SIG-M5 treated with dmso at 0.1 percent for 504 hours (cell line): ENCODE measurements around the gene MRLN.
"Not testable (repeated sequence)": the region's sequence is repeated elsewhere in the genome, so short reads cannot be mapped to it uniquely, and the experiment has no call there.

Experiments used
- DNase-seq: peaks from one replicate; lab custom pipeline; 2025; ENCODE audit not compliant: unreplicated experiment; lab: John Stamatoyannopoulos, UW

MRLN gene

GRCh38 chr10:59753267-59753666 lies at the start of gene MRLN:
MRLN (minus strand) TSS chr10:59753455.
- DNase-seq: no peak

- no peak for DNase-seq
These were observed 47.9 kb upstream of the MRLN start for GRCh38 chr10:59801171-59801570.

- no peak for DNase-seq
These were observed 46.2 kb upstream of the MRLN start for GRCh38 chr10:59799421-59799820.

DNA sequence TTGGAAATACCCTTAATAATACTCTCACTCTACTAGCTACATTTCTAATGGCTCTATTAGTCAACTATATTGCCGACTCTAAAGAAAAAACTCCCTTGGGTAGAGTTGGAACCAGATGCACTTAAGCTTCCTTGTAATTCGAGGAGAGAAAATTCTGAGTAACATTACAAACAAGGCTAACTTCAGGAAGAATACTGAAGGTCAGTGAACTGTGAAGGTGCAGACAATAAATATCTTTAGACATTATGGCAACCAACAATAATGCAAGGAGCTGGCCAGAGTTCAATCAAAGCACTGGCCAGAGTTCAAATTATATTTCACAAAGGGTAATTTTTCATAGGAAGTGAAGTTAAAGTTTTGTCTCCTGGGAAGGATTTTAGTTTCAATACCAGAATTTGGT lies 40.7 kb upstream of the MRLN start:
- DNase-seq: no peak

GRCh38 chr10:59792812-59793211 lies 39.6 kb upstream of the MRLN start:
- DNase-seq: no peak

- DNase-seq: no peak
These were observed 38.3 kb upstream of the MRLN start for GRCh38 chr10:59791601-59792000.

- DNase-seq: not testable (repeated sequence)
These were observed 36.8 kb upstream of the MRLN start for GRCh38 chr10:59790080-59790479.

DNA sequence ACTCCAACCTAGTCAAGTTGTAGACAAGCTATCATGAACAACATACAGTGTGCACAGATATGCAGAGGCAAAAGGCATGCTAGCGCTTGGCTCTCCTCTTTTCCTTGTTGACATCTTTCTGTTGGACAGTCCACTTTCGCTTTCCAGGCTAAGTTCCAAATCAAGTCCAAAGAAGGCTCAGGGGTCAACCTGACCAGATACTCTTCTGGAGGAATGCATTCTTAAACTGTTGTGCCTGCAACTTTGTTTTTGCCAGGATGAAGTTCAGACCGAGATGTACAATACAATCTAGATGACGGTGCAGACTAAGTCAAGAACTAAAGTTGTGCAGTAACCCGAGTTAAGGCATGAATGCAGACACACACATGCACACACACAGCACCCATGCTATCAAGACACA lies 35.7 kb upstream of the MRLN start:
- not testable (repeated sequence) for DNase-seq

DNA sequence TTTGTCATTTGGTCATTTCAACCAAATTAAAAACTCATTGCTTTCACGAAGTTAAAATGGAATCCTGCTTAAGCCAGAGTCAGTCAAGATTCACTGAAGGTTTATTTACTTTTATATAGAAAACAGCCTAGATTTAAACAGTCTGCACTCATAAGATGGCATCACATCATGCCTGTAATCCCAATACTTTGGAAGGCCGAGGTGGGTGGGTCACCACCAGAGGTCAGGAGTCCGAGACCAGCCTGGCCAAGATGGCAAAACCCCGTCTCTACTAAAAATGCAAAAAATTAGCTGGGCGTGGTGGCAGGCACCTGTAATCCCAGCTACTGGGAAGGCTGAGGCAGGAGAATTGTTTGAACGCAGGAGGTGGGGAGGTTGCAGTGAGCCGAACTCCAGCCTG lies 33.8 kb upstream of the MRLN start:
- not testable (repeated sequence) for DNase-seq

DNA sequence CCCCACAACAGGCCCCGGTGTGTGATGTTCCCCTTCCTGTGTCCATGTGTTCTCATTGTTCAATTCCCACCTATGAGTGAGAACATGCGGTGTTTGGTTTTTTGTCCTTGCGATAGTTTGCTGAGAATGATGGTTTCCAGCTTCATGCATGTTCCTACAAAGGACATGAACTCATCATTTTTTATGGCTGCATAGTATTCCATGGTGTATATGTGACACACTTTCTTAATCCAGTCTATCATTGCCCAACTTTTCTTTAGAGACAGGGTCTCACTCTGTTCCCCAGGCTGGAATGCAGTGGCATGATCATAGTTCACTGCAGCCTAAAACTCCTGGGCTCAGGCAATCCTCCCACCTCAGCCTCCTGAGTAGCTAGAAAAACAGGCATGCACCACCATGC lies 32.2 kb upstream of the MRLN start:
- DNase-seq: not testable (repeated sequence)

DNA sequence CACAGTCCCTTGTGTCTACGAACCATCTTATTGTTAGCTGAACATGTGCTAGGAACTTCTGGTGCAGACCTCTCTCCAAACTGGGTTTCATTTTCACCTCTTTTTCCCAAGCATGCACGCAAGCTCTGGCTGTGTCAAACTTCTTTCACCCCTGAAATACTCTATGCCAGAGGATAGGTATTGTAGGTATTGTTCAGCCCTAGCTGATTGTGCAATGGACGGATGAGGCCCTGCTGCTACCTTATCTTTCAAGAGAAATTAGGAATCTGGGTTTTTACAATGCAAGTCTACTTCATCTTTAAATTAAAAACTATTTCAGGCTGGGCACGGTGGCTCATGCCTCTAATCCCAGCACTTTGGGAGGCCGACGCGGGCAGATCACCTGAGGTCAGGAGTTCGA lies 28.3 kb upstream of the MRLN start:
- no peak for DNase-seq

GRCh38 chr10:59779756-59780533 lies 26.7 kb upstream of the MRLN start:
- no peak for DNase-seq

DNA sequence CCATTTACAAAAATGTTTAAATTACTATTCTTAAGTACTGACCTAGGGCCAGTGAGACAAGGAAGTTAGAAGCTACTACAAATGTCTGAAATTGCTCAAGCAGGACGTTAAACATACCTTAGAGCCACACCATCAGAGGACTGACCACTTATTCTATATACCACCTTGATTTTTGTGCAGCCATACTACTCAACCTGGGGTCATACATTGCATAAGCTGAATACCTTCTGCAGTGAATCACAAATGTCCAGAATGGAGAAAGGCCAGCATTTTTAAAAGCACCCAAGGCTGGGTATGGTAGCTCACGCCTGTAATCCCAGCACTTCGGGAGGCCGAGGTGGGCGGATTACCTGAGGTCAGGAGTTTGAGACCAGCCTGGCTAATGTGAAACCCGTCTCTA lies 21.2 kb upstream of the MRLN start:
- DNase-seq: no peak

DNA sequence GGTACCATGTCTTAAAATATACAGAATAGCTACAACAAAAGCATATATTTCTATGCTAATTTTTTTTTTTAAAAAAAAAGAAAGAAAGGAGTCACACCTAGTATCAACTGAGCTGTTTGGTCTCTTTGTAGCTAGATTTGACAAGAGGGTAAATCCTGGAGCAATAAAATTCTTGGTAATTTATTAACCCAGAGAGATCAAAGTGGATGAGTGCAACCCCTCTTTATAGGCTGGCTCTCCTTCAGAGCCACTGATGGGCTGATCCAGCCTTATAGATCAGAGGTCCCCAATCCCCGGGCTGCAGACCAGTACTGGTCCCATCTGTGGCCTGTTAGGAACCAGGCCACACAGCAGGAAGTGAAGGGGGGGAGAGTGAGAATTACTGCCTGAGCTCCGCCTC lies 19.8 kb upstream of the MRLN start:
- no peak for DNase-seq

GRCh38 chr10:59771162-59771807 lies 18.0 kb upstream of the MRLN start:
- no peak for DNase-seq

GRCh38 chr10:59770689-59771088 lies 17.4 kb upstream of the MRLN start:
- DNase-seq: no peak

DNA sequence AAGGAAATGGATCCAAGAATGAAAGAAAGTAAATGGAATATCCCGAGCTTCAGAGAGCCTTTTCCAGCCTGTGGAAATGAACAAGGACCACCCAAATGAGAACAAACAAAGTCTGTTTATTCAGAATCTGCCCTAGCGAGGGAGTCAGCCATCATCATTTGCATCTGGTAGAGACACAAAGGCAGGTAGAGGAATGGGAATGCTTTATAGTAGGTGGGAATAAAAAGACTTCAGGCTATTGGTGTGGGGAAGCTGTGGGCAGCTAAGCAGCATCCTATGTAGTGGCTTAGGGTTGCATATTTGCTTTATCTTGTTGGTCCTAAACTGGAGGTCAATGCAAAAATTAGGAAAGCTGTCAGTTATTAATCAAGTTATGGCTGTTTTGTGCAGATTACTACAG lies 9.2 kb upstream of the MRLN start:
- no peak for DNase-seq

DNA sequence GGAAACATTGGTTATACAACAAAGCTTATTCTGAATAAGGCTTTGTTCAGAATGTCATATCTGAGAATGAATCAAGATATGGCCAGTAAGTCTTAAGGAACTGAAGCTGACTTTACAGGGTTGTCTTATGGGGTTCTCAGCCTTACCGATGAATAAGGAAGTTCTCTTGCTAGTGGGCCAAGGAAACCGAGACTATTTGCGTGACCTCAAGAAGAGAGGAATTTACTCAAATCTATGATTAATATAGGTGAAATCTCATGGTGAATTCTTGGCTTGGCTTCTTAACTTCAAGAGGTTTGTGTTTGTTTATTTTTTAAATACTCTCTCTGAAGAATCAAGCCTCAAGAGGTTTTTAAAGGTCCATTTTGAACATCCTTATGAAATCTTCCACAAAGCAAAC lies 4.7 kb upstream of the MRLN start:
- no peak for DNase-seq

DNA sequence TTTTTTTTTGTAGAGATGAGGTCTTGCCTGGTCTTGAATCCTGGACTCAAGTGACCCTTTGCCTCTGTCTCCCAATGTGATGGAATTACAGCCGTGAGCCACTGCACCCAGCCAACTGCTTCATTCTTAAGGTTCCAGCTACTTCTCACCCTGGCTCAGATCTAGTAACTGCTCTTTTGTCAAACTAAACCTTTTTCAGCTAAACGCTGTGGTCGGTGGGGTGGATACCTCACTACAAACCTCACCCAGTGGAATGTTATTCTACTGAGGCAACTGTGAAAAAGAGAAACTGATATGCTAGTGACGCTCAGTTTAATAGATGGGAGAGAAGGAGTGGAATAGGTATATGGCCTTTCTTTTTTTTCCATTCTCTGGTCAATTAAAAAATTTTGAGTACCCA lies 1.7 kb upstream of the MRLN start:
- DNase-seq: no peak

DNA sequence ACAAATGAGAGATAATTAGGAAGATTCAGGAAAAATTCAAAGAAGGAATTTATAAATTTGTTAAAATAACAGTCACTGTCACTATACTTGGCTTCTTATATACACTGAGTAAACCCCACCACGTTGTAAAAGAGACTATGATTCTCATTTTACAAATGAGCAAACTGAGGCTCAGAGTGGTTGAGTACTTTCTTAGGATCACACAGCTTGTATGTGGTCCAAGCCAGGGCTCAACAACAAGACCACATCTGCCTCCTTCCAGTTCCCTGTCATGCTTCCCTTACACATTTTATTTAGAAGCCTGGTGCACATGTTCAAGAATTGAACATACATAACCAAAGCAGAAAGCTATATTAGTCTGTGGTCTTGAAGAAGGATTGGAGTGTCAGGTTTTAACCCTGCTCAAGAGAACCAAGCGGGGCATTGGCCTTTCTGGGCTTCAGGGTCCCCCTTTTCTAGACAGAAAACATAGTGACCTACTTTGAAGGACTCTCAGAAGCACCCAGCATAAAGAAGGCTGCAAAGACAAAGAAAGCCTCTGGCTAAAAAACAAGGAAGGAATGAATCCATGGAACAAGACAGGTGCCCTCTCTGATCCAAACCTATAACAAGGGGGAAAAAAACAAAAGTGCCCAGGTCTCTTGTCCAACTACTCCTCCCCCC lies 846 bp downstream of the MRLN start:
- DNase-seq: no peak

- no peak for DNase-seq
These were observed 2.9 kb downstream of the MRLN start for GRCh38 chr10:59750155-59750945.
